Bronchial epithelial cell (primary cell): ENCODE data around the gene MYO7A. TPM values are rescaled to one million over a fixed set of nuclear protein-coding genes. Genes with fewer than 3 reads are reported as not detected.

Experiments used
- DNase-seq: peaks from one replicate; pipeline ENCODE4 v3.0.0-alpha.2; 2010; ENCODE audit warnings: low read depth
- FAIRE-seq: peaks from 2 replicates; lab custom pipeline; 2011; peaks lifted over from hg19 to GRCh38; lab: Jason Lieb, UNC
- H3K27me3 ChIP-seq: 2 replicates; pipeline ENCODE4 v1.5.1; 2011; ENCODE audit warnings: low read length; ENCODE audit not compliant: control insufficient read depth, insufficient read depth
- H3K36me3 ChIP-seq: 2 replicates; pipeline ENCODE4 v1.5.1; 2011; ENCODE audit warnings: low read length; ENCODE audit not compliant: control insufficient read depth, insufficient read depth
- H3K4me3 ChIP-seq: 2 replicates; pipeline ENCODE4 v1.5.1; 2011; ENCODE audit warnings: mild to moderate bottlenecking, low read depth, low read length, control low read depth
- CTCF ChIP-seq: IDR thresholded peaks from 2 replicates; pipeline ENCODE4 v1.5.1; 2011; ENCODE audit warnings: mild to moderate bottlenecking, moderate library complexity, low read length, control low read depth, inconsistent platforms; ENCODE audit not compliant: insufficient read depth, severe bottlenecking
- total RNA-seq: library from RNA; depleted of rRNA; stranded (reverse); fragments of >200 nt; gene quantifications from 2 replicates; pipeline ENCODE4 v1.2.1, GENCODE V29; 2014

Gene MYO7A
- total RNA-seq, 1 donor from 2014 or later, result under 0.01 TPM

DNA sequence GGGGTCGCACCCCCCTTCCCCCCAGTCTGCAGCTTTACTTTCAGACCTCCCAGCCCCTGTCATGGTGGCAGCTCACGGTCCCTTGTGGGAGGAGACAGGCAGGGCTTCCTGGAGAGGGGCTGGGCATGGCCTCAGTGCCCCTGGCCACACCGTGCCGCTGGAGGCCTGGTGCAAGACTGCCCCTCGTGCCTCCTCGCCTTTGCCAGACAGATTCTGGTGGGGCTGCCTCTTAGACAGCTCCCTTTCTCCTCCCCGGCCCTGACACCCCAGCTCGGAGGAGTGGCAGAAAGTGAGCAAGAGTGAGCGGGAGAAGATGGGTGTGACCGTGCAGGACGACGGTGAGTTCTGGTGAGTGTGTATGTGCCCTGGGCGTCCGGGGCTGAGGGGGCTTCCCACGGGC lies 12.1 kb upstream of the MYO7A start:
- Histone ChIP-seq H3K4me3 (no peak overlapping the region), H3K27me3 (no peaks in the 10 kb centered on the region), H3K36me3 (no peaks in the 10 kb centered on the region)
- no peak for TF ChIP-seq CTCF
- no peak for FAIRE-seq
- no peak for DNase-seq

DNA sequence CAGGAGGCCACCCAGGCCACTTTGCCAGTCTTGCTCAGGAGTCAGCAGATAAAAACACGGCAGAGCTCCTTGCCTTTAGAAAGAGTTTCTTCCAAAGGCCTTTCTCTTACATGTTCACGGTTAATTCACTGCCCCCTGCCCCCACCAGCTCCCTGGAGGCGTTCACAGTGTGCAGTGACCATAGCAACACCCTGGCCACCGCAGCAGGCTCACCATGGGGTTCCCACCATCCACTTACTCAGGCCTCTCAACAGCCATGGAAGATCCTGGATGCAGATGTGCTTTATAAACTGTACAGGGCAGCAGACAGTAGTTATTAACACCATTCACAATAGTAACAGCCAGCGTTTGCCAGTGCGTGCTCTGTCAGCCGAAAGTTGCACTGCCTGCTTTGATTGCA lies 10.6 kb upstream of the MYO7A start:
- Histone ChIP-seq H3K36me3 (no peaks in the 10 kb centered on the region), H3K4me3 (no peak overlapping the region), H3K27me3 (no peaks in the 10 kb centered on the region)
- FAIRE-seq, result no peak
- DNase-seq, result no peak
- TF ChIP-seq CTCF, result no peak

DNA sequence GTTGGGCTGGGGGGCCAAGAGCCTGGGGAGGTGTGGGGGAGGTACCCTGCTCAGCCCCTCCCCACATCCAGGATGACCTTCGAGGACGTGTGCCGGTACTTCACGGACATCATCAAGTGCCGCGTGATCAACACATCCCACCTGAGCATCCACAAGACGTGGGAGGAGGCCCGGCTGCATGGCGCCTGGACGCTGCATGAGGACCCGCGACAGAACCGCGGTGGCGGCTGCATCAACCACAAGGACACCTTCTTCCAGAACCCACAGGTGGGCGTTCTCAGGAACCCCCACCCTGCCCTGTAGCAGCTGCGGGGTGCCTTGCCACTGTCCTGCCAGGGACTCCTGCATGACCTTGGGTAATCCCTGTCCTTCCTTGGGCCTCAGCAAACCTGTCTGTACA lies 10.0 kb upstream of the MYO7A start:
- no peak for FAIRE-seq
- no peak overlapping the region for H3K4me3 ChIP-seq
- DNase-seq, result no peak
- no peaks in the 10 kb centered on the region for H3K27me3 ChIP-seq
- no peak for TF ChIP-seq CTCF
- H3K36me3 ChIP-seq, result no peaks in the 10 kb centered on the region

GRCh38 chr11:77118971-77119370 lies 9.1 kb upstream of the MYO7A start:
- Histone ChIP-seq H3K27me3 (no peaks in the 10 kb centered on the region), H3K4me3 (no peak overlapping the region), H3K36me3 (no peaks in the 10 kb centered on the region)
- DNase-seq, result no peak
- no peak for TF ChIP-seq CTCF
- no peak for FAIRE-seq

- no peak for TF ChIP-seq CTCF
Observed at GRCh38 chr11:77119531-77119936, 8.5 kb upstream of the MYO7A start.

GRCh38 chr11:77120571-77120970 lies 7.5 kb upstream of the MYO7A start:
- Histone ChIP-seq H3K4me3 (no peak overlapping the region), H3K27me3 (no peaks in the 10 kb centered on the region), H3K36me3 (no peaks in the 10 kb centered on the region)
- DNase-seq, result no peak
- no peak for TF ChIP-seq CTCF
- no peak for FAIRE-seq

More at GRCh38 chr11:77119531-77119936, 8.5 kb upstream of the MYO7A start:
- H3K36me3 ChIP-seq, result no peaks in the 10 kb centered on the region
- no peak overlapping the region for H3K4me3 ChIP-seq
- H3K27me3 ChIP-seq, result no peaks in the 10 kb centered on the region
- FAIRE-seq (no peak), DNase-seq (no peak)
